Effector memory CD8-positive, alpha-beta T cell (primary cell): Measurements from ENCODE around the gene DMKN.

ENCODE experiments used
- ATAC-seq: fragments of 150-1000 bp; cut with Tn5 transposase; replicated peaks from 2 replicates; pipeline ENCODE4 v1.10.0; 2021; ENCODE audit warnings: mild to moderate bottlenecking, moderate library complexity
- DNase-seq, 3 experiments: peaks; one replicate each; pipeline ENCODE4 v3.0.0; 2021
- H3K27ac Mint-ChIP-seq, 2 donors: one replicate each; pipeline ENCODE4 v1.8.0; 2022; ENCODE audit warnings: mild to moderate bottlenecking in 2 of 2, mixed read lengths in 2 of 2, moderate library complexity in 2 of 2
- H3K27me3 Mint-ChIP-seq, 2 donors: one replicate each; pipeline ENCODE4 v1.8.0; 2022; ENCODE audit warnings: mixed read lengths in 2 of 2
- H3K36me3 Mint-ChIP-seq: one replicate; pipeline ENCODE4 v1.8.0; 2022; ENCODE audit warnings: mild to moderate bottlenecking, moderate library complexity, mixed read lengths; ENCODE audit not compliant: insufficient read depth
- H3K4me1 Mint-ChIP-seq, 2 donors: one replicate each; pipeline ENCODE4 v1.8.0; 2022; ENCODE audit warnings: low read depth in 2 of 2, mixed read lengths in 2 of 2
- H3K4me3 Mint-ChIP-seq, 2 donors: one replicate each; pipeline ENCODE4 v1.8.0; 2022; ENCODE audit warnings: mild to moderate bottlenecking in 2 of 2, mixed read lengths in 2 of 2, moderate library complexity in 2 of 2
- H3K9me3 Mint-ChIP-seq, 2 donors: one replicate each; pipeline ENCODE4 v1.8.0; 2022; ENCODE audit warnings: mixed read lengths in 2 of 2

The DMKN gene

GRCh38 chr19:35525873-35526272, 12.4 kb upstream of the DMKN start:
- DNase-seq (no peak), ATAC-seq (no peak)
- H3K36me3 Mint-ChIP-seq = no peaks in the 10 kb centered on the region
- peaks cover 0 to 4% of the 10 kb centered on the region in 2 donors for H3K4me1 Mint-ChIP-seq
- H3K27ac Mint-ChIP-seq = no peak overlapping the region
- peaks cover 48 to 74% of the 10 kb centered on the region in 2 donors for H3K27me3 Mint-ChIP-seq
- no peaks in the 10 kb centered on the region for H3K9me3 Mint-ChIP-seq
- no peak overlapping the region for H3K4me3 Mint-ChIP-seq

GRCh38 chr19:35524181-35524837, 10.9 kb upstream of the DMKN start:
- peaks cover 2 to 4% of the 10 kb centered on the region in 2 donors for H3K4me1 Mint-ChIP-seq
- no peak overlapping the region for H3K27ac Mint-ChIP-seq
- ATAC-seq (no peak), DNase-seq (no peak)
- H3K27me3 Mint-ChIP-seq = peaks cover 41 to 65% of the 10 kb centered on the region in 2 donors
- no peaks in the 10 kb centered on the region for H3K9me3 Mint-ChIP-seq
- H3K36me3 Mint-ChIP-seq = no peaks in the 10 kb centered on the region
- no peak overlapping the region for H3K4me3 Mint-ChIP-seq

- no peak for ATAC-seq
These were observed 9.4 kb upstream of the DMKN start for GRCh38 chr19:35522745-35523327.

GRCh38 chr19:35521124-35521743, 7.8 kb upstream of the DMKN start:
- ATAC-seq (no peak), DNase-seq (no peak)
- no peaks in the 10 kb centered on the region for H3K36me3 Mint-ChIP-seq
- peaks cover 24 to 61% of the 10 kb centered on the region in 2 donors for H3K27me3 Mint-ChIP-seq
- no peak overlapping the region for H3K4me3 Mint-ChIP-seq
- peaks cover 0 to 2% of the 10 kb centered on the region in 2 donors for H3K4me1 Mint-ChIP-seq
- H3K27ac Mint-ChIP-seq = no peak overlapping the region
- H3K9me3 Mint-ChIP-seq = no peaks in the 10 kb centered on the region

More at GRCh38 chr19:35522745-35523327, 9.4 kb upstream of the DMKN start:
- H3K36me3 Mint-ChIP-seq = no peaks in the 10 kb centered on the region
- no peak for DNase-seq
- H3K4me1 Mint-ChIP-seq = peaks cover 0 to 2% of the 10 kb centered on the region in 2 donors
- H3K9me3 Mint-ChIP-seq = no peaks in the 10 kb centered on the region
- no peak overlapping the region for H3K27ac Mint-ChIP-seq
- H3K27me3 Mint-ChIP-seq = peaks cover 36 to 65% of the 10 kb centered on the region in 2 donors
- no peak overlapping the region for H3K4me3 Mint-ChIP-seq

GRCh38 chr19:35519291-35519690, 5.8 kb upstream of the DMKN start:
- H3K4me3 Mint-ChIP-seq = no peak overlapping the region
- no peaks in the 10 kb centered on the region for H3K36me3 Mint-ChIP-seq
- no peak overlapping the region for H3K27ac Mint-ChIP-seq
- peaks cover 0 to 2% of the 10 kb centered on the region in 2 donors for H3K4me1 Mint-ChIP-seq
- no peak for ATAC-seq
- H3K27me3 Mint-ChIP-seq = peaks cover 23 to 48% of the 10 kb centered on the region in 2 donors
- no peaks in the 10 kb centered on the region for H3K9me3 Mint-ChIP-seq
- no peak for DNase-seq

- H3K27me3 Mint-ChIP-seq = peaks cover 21 to 48% of the 10 kb centered on the region in 2 donors
- no peak overlapping the region for H3K27ac Mint-ChIP-seq
- no peaks in the 10 kb centered on the region for H3K9me3 Mint-ChIP-seq
- H3K36me3 Mint-ChIP-seq = no peaks in the 10 kb centered on the region
- no peak overlapping the region for H3K4me3 Mint-ChIP-seq
- DNase-seq (no peak), ATAC-seq (no peak)
- peaks cover 0 to 2% of the 10 kb centered on the region in 2 donors for H3K4me1 Mint-ChIP-seq
These were observed 4.9 kb upstream of the DMKN start for GRCh38 chr19:35518313-35518712.

- no peak for ATAC-seq
- Mint-ChIP-seq H3K9me3 (no peaks in the 10 kb centered on the region), H3K27ac (no peak overlapping the region)
These were observed 3.9 kb upstream of the DMKN start for GRCh38 chr19:35517342-35517741.

GRCh38 chr19:35516310-35516709, 2.9 kb upstream of the DMKN start:
- Mint-ChIP-seq H3K4me3 (no peak overlapping the region), H3K27me3 (peaks cover 36 to 68% of the 10 kb centered on the region in 2 donors), H3K27ac (no peak overlapping the region), H3K36me3 (no peaks in the 10 kb centered on the region), H3K9me3 (no peaks in the 10 kb centered on the region), H3K4me1 (peaks cover 0 to 2% of the 10 kb centered on the region in 2 donors)
- DNase-seq = no peak
- ATAC-seq = no peak

More at GRCh38 chr19:35517342-35517741, 3.9 kb upstream of the DMKN start:
- Mint-ChIP-seq H3K4me1 (peaks cover 0 to 2% of the 10 kb centered on the region in 2 donors), H3K4me3 (no peak overlapping the region), H3K36me3 (no peaks in the 10 kb centered on the region), H3K27me3 (peaks cover 31 to 57% of the 10 kb centered on the region in 2 donors)
- DNase-seq = no peak

GRCh38 chr19:35514282-35514809, 897 bp upstream of the DMKN start:
- H3K4me1 Mint-ChIP-seq = peaks cover 13 to 14% of the 10 kb centered on the region in 2 donors
- peaks cover 31 to 74% of the 10 kb centered on the region in 2 donors for H3K27me3 Mint-ChIP-seq
- H3K9me3 Mint-ChIP-seq = no peaks in the 10 kb centered on the region
- no peak overlapping the region for H3K27ac Mint-ChIP-seq
- H3K4me3 Mint-ChIP-seq = no peak overlapping the region
- H3K36me3 Mint-ChIP-seq = peaks cover 3% of the 10 kb centered on the region
- ATAC-seq (no peak), DNase-seq (no peak)

GRCh38 chr19:35512831-35513627, 420 bp downstream of the DMKN start:
- Mint-ChIP-seq H3K36me3 (peaks cover 3% of the 10 kb centered on the region), H3K9me3 (no peaks in the 10 kb centered on the region), H3K4me1 (peaks cover 14 to 23% of the 10 kb centered on the region in 2 donors), H3K4me3 (no peak overlapping the region), H3K27me3 (peaks cover 23 to 61% of the 10 kb centered on the region in 2 donors), H3K27ac (no peak overlapping the region)
- DNase-seq = no peak
- no peak for ATAC-seq

GRCh38 chr19:35511337-35511736, 2.1 kb downstream of the DMKN start:
- Mint-ChIP-seq H3K4me3 (no peak overlapping the region), H3K27me3 (peaks cover 21 to 64% of the 10 kb centered on the region in 2 donors), H3K36me3 (peaks cover 3% of the 10 kb centered on the region), H3K4me1 (peaks cover 14 to 23% of the 10 kb centered on the region in 2 donors), H3K9me3 (no peaks in the 10 kb centered on the region), H3K27ac (peak overlapping the region in 1 of 2 donors; percentile 69)
- DNase-seq (no peak), ATAC-seq (no peak)

GRCh38 chr19:35510626-35510964, 2.9 kb downstream of the DMKN start:
- no peaks in the 10 kb centered on the region for H3K9me3 Mint-ChIP-seq
- peaks cover 28 to 71% of the 10 kb centered on the region in 2 donors for H3K27me3 Mint-ChIP-seq
- peak overlapping the region; percentile 75 to 79 for H3K27ac Mint-ChIP-seq
- peaks cover 14 to 23% of the 10 kb centered on the region in 2 donors for H3K4me1 Mint-ChIP-seq
- ATAC-seq (no peak), DNase-seq (no peak)
- peaks cover 3% of the 10 kb centered on the region for H3K36me3 Mint-ChIP-seq
- peak overlapping the region; percentile 77 to 85 for H3K4me3 Mint-ChIP-seq
